Left lobe of liver (tissue), 2 donors: ENCODE measurements around the gene GCK. TPM values are rescaled to one million over a fixed set of nuclear protein-coding genes. Genes with fewer than 3 reads are reported as not detected.
"Not testable (repeated sequence)": the region's sequence is repeated elsewhere in the genome, so short reads cannot be mapped to it uniquely, and the experiment has no call there.

Experiments used
- ATAC-seq: fragments of 200-7000 bp; cut with Tn5 transposase; one replicate; pipeline ENCODE4 v1.9.1; 2020; ENCODE audit warnings: mild to moderate bottlenecking, moderate library complexity
- DNase-seq: peaks from one replicate; pipeline ENCODE4 v3.0.0-alpha.2; 2020; ENCODE audit warnings: low spot score
- total RNA-seq: library from RNA; stranded (reverse); gene quantifications from one replicate; pipeline ENCODE4 v1.2.1, GENCODE V29; 2021
- donor health status: DM: no; HTN: no; CAD: no; lungs with moderate emphysema.
- donor health status: DM: no; HTN: yes; CAD: no.

GCK gene
- total RNA-seq, 1 donor from 2014 or later = 1.7 TPM

DNA sequence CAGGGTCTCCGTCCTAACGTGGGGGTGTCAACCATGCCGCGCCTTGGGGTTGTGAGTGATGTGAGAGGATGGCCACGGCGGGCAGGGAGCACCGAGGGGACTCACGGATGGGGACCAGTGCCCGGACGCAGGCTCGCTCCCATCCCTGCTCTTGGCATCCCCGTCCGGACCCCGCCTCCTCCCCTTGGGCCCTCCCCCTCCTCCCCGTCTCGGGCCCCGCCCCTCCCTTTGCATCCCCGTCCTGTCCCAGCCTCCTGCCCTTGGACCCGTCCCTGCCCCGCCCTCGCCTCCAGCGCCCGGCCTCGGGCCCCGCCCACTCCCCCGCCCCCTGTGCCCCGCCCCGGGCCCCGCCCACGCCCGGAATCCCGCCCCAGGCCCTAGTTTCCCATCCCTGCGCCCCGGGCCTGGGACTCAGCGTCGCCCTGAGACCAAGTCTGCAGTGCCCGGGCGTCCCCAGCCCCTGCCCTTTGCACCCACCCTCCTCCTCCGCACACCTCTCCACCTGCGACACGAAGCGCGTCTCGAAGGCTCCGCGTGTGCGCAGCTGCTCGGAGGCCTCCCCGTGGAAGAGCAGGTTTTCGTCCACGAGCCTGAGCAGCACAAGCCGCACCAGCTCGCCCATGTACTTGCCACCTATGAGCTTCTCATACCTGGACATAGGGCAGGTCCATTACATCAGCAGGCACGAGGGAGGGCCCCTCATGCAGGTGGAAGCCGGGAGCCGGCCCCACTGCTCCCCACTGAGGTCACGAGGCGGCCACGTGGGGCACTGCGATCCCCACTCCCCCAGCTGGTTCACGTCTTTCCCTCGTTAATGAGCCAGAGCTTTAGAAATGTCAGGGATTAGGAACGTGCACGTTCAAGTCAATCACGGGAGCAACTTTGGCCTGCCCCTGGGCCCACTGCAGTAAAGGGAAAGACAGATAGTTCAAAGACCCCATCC, 43.0 kb downstream of the GCK start:
- peak; percentile 55 for DNase-seq
- ATAC-seq = peak; percentile 79

DNA sequence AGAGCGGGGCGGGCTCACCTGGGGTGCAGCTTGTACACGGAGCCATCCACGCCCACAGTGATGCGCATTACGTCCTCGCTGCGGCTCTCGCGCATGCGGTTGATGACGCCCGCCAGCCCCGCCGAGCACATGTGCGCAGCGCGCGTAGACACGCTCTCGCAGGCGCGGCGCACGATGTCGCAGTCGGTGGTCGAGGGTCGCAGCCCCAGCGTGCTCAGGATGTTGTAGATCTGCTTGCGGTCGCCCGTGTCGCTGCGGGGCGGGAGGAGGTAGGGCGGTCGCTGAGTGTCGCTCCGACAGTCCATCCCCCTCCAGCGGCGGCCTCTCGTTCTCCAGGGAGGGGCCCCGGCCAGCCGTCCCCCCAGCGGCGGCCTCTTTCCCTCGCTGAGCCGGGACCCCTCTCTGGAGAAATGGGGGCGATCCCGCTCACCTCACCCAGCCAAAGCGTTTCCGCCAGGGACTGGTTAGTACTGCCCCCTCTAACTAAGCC, 43.7 kb downstream of the GCK start:
- DNase-seq (peak; percentile 40), ATAC-seq (no peak)

DNA sequence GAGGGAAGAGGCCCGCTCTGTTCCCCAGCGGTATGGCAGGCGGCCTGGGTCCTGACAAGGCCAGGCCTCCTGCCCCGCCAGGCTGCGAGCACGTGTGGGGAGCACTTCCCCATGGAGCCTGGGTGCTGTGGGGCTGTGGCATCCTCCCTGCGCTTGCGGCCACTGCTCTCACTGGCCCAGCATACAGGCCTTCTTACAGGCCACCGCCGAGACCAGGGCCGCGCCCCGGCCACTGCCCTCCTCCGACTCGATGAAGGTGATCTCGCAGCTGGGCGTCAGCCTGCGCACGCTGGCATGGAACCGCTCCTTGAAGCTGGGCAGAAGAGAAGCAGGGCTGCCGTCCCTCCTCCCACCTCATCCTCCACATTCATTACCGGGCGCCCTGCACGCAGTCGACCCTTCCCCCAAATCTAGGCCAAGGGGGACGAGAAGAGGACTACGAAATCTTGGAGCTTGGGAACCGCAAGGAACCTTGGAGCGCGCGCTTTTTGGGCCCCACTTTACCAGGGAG, 44.2 kb downstream of the GCK start:
- no peak for ATAC-seq
- DNase-seq = peak; percentile 27

DNA sequence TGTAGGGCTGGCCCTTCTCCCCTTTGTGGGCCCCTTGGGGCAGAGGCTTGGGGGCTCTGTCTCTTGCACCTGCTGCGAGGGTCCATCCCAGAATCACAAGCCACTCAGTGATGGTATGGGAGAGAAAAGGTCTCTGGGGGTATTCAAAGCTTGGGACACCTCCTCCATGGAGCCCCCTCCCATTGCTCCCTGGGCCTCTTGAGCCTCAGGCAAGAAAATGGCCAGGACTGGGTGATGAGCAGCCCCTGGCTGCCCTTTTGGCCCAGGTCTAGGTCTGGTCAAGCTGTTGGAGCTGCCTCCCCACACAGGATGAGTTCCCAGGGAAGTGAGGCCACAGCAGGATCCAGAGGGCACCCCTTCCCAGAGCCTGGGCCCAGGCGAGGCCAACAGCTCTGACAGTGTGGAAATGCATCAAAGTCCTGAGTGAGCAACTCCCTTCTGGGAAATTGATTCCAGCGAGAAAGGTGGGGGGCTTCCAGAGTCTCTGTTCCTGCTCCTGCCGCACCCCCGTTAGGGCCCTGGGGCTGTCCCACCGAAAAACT, 44.7 kb downstream of the GCK start:
- peak; percentile 39 for DNase-seq

DNA sequence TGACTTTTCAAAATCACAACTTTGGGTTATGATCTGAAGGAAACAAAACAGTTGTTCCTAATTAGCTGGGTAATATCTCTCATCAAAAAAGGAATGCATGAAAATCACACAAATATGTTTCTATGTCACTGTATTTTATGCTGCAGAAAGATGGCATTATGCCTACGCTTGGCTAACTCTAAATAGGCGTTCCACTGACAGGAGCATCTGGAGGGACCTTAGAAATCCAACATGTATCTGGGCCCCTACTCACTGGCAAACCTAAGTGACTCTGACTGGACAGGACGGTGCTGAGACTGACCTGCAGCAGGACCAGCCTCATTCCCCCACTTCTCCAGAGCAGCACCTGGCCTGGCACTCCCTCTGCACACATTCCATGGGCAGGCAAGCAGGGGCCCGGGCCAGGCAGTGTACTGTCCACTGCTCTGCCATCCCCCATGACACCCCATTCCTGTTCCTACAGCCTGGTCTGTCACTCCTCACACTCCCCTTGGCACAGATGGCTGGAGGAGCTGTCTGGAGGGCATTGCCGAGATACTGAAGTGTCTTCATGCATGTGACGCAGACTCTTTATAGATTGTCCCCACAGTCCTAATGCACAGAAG, 45.5 kb downstream of the GCK start:
- peak; percentile 41 for DNase-seq
- no peak for ATAC-seq

More for the DNA sequence above, 44.7 kb downstream of the GCK start:
- no peak for ATAC-seq

DNA sequence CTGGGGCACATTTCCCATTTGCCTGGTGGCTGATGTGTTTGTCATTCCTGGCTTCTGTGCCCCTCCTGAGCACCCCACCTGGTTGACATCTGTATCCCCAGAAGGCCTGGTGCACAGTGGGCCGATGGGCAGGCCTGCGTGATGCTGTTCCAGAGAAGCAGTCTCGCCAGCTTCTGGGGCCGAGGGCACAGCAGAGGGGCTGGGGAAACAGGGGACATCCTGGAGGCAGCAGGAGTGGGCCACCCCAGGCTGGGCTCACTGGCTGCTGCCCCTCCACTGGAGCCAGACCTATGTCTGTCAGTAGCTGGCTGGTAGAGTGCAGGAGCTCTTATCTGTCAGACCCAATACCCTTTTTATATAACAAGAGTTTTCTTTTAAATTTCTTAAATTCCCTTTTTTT, 47.2 kb downstream of the GCK start:
- ATAC-seq = no peak

DNA sequence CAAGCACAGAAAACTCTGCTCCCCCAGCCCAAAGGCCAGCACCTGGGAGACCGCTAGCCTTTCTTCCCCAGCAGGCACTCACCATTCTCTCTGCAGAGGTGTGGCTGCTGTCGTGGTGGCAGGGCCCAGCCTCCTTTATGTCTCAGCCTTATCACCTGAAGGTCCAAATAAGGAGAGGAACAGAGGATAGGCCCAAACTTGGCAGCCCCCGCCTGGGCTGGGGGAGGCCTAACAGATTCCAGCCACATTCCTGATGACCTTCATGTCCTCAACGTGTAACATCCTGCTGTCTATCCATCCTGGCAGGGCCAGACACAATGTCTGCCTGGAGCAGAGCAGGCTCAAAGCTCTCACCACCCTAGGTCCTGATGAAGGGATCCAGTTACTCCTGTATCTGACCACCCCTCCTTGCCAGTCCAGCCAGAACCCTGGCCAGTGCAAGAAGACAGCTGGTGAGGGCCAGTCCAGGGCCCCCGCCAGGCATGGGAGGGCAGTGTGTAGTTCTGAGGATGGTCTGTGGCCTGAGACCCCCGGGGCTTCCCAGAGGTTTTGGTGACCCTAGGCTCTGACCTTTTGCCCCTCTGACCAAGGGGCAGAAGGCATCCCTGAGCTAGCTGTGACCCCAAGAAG, 47.9 kb downstream of the GCK start, which contains the start of gene MYL7:
TSS of gene MYL7 (minus strand) at position 112 of the 630 bp plus-strand sequence. CDS start at position 85, 27 bp downstream.
- ATAC-seq (no peak), DNase-seq (no peak)

More for the DNA sequence above, 47.2 kb downstream of the GCK start:
- no peak for DNase-seq

DNA sequence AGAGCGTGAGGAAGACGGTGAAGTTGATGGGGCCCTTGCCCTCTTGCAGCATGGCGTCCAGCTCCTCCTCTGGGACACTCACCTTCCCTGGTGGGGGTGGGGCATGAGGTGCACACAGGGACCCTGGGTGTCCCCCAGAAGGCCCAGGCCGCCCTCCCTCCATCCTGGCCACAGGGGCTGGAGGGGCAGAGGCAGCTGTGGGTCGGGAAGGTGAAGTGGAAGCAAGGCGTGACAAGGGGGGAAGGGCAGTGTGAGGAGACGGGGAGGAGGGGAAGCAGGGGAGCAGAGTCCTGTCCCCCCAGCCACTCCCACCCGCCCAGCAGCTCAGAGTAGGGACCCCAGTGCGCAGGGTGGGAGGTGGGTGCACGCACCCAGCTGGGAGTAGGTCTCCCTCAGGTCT, 48.9 kb downstream of the GCK start:
- ATAC-seq (no peak), DNase-seq (no peak)

DNA sequence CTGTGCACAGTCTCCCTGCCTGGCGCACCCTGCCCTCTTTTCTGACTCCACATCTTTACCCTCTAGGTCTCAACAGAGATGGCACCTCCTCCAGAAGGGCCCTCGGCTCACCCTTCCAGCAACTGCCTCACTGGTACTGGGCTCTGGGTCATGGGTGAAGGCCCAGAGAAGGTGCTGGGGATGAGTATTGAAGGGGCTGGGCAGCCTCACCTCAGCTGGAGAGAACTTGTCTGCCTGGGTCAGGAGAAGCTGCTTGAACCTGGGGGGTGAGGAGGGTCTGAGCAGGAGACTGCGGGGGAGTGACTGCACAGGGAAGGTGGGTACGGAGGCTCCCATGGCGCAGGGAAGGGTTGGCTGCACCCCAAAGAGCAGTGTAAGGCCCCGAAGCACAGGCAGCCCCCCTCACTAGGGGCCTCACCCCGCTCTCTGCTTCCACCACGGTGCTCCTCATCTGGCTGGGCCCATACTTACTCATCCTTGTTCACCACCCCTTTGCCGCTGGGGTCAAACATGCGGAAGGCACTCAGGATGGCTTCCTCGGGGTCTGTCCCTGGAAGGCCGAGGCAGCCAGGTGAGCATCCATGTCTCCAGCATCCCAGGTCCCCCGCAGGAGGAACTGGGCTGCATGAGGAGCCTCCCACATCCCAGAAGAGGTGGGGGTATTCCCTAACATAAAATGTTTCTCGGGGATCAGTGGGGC, 49.8 kb downstream of the GCK start:
- DNase-seq = no peak
- no peak for ATAC-seq

DNA sequence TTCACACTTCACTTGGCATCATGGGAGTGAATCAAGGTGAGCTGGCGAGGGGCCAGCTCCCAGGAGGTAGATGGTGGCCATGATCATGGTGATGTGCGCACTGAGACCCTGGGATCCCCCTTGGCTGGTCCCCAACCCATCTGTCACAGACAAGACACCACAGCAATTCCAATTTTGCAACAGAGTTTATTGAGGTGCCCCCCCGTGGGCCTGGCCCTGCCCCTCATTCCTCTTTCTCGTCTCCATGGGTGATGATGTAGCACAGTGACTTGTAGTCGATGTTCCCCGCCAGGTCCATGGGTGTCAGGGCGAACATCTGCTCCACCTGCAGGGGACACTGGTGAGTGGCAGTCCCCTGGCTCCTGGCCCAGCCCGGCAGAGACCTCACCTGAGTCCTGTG, 50.5 kb downstream of the GCK start:
- ATAC-seq (peak; percentile 83), DNase-seq (no peak)

DNA sequence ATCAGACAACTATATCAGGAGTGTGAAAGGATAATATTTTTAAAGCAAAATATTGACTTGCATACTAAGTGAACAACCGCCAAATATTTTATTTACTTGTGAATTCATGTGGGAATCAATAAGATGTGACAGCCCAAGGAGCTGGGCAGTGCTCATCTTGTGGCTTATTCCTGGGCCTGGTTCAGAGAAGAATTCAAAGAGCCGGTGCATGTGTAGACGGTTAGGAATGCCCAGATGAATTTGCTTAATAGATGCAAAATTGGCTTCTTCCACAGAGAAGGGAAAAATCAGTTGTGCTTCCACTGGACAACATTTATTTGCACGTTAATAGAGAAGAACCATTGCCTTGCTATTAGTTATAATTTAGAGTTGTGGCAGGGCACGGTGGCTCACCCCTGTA, 52.5 kb downstream of the GCK start:
- no peak for ATAC-seq
- no peak for DNase-seq

DNA sequence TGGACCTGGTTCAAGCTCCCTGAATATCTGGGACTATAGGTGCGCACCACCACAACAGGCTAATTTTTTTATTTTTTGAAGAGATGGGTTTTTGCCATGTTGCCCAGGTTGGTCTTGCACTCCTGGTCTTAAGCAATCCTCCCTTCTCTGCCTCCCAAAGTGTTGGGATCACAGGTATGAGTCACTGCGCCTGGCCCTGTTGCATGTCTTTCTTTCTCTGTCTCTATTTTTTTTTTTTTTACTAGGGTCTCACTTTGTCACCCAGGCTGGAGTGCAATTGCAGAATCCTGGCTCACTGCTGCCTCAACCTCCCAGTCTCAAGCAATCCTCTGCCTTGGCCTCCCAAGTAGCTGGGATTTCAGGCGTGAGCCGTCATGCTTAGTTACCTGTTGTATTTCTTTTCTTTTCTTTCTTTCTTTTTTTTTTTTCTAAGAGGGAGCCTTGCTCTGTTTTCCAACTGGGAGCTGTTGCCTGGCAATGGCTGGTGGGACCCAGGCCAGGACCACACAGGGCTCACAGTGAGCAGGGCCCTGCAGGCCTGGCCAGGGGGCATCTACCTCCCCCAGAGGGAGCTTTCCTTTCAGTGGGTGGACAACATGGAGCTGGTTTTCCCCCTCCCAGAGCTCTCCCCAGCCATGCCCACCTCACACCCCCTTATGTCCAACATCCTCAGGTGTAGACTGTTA, 54.2 kb downstream of the GCK start:
- ATAC-seq (no peak), DNase-seq (no peak)

DNA sequence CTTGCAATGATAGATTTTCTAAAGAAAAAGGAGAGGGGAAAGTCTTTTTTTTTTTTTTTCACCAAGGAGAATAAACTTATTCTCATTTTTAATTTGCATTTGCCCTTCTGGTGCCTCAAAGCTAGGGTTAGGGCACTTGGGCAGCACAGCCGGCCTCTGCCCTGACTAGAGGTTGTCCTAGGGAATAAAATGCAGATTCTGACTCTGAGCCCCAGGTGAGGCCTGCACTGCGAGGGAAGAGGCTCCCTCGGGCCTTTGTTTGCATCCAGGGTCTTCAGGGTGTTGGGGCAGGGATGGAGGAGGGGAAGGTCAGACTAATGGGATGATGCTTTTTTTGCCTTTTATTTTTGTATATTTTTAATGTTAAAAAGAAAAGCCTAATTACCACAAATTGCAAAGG, 55.9 kb downstream of the GCK start:
- DNase-seq (no peak), ATAC-seq (no peak)

DNA sequence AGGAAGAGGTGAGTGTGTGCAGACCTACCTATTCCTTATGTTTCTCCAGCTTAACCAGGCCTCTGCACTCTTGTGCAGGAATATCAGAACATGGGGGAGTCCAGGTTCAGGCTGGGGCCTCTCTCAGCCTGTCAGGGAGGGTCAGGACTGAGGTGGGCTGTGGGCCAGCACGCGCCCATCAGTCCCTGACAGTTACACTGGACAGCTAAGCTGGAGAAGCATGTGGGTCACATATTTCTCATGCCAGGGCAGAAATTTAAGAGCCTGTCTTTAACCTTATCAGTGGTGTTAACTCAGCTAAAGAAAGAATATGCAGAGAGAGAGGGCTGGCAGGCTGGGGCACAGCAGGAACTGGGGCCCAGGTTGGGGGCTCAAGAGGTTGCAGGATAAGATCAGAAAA, 57.2 kb downstream of the GCK start:
- no peak for DNase-seq

DNA sequence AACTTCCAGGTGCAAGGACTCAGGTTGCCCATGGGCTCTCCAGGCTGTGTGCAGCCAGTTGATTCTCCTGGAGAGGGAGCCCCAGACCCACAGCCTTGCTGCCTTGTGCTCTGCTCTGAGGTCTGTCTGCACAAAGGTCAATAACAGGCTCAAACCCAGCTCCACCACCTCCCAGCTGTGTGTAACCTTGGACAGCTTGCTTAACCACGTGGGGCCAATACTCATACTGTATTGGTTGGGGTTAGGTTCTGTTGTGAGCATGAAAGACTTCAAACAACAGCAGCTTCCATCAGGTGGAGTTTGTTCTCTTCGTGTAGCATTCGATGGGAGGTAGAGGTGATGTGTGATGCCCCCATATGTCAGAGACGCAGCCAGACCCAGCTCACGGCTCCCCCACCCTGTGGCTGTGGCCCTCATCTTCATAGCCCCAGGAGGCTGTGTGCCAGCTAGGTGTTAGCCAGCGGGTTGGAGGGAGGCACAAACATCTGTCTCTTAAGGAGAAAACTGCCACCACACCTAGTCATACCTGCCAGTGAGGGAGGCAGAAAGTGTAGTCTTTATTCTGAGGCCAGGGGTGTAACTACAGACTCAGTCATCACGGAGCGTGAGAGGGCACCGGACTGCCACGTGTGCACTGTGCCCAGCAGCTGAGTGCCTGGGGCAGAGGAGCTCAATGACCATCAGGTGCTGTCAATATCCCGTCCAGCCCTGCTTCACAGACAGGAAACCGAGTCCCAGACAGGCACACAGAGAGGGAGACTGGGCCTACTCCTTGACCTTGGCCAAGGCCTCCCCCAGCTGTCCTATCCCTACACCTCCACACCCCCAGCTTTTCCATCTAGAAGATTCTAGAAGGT, 57.8 kb downstream of the GCK start:
- ATAC-seq (peak; percentile 98), DNase-seq (peak; percentile 89)

More for the DNA sequence above, 57.2 kb downstream of the GCK start:
- no peak for ATAC-seq

DNA sequence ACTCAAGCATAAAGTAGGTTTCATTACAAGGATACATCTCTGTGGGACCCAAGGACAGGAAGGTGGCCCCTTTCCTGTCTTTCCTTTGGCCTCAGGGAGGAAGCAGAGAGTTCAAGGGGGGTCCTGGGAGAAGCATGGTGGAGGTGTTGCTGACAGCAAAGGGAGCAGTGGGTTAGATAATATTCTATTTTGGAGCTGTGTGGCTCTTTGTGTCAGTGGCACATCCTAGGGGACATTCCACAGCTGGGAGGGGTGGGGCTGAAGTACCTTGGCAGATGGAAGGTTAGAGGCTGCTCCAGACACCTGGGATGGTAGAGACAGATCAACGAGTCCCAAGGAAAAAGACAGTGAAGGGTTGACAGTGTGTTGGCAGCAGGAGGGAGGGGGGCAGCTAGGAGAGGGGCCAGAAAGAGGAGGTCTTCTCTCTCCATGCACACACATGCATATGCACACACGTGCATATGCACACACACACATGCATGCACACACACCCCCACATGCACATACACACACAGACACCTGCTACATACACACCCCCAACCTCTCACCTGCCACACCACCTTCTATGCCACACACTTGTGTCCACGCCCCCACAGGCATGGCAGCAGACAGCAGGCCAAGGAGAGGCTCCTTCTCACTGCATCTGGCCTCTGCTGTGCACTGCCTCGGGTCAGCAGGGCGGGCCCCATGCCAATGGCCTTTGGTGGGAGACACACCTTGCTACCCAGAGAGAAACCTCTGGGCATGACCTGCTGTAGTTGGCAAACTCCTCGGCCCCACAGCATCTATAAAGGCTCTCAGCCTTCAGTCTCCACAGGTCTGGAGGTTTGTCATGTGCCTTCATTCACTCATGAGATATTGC, 60.3 kb downstream of the GCK start:
- DNase-seq (no peak), ATAC-seq (no peak)

DNA sequence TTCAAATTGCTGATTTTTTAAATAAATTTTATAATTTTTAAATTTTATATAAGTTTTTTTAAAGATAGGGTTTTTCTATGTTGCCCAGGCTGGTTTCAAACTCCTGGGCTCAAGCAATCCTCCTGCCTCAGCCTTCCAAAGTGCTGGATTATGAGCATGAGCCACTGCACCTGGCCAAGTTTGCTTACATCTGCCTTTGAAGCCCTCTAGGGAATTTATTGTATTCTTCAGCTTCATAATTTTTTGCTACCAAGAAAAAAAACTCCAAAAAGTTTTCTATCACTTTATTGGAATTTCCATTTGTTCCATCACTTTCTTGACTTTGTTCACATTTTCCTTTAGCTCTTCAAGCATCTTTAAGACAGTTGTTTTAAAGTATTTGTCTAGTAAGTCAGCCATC, 62.1 kb downstream of the GCK start:
- DNase-seq = no peak
- ATAC-seq = no peak

DNA sequence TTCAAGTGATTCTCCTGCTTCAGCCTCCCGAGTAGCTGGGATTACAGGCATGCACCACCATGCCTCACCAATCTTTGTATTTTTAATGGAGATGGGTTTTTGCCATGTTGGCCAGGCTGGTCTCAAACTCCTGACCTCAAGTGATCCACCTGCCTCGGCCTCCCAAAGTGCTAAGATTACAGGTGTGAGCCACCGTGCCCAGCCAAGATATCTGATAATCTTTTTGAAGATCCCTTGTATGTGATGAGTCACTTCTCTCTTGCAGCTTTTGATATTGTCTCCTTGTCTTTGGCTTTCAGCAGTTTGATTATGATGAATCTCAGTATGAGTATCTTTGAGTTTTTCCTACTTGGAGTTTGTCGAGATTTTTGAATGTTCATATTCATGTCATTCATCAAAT, 62.7 kb downstream of the GCK start:
- ATAC-seq, DNase-seq: not testable (repeated sequence)
